Tongue (tissue), 3 donors: ENCODE measurements around the gene IL1RAPL2. TPM values are rescaled to one million over a fixed set of nuclear protein-coding genes. Genes with fewer than 3 reads are reported as not detected.

Experiments
- DNase-seq: peaks from one replicate; pipeline ENCODE4 v3.0.0-alpha.2; 2015
- small RNA-seq: library from RNA; depleted of rRNA; stranded (forward); fragments of <200 nt; gene quantifications from one replicate; pipeline ENCODE3, GENCODE V24; 2014; ENCODE audit warnings: low replicate concordance
- total RNA-seq: library from RNA; depleted of rRNA; stranded (reverse); fragments of >200 nt; gene quantifications from one replicate; pipeline ENCODE4 v1.2.3, GENCODE V29; 2014

IL1RAPL2 gene
- total RNA-seq, 1 donor from 2014 or later = 7.8 TPM

- DNase-seq = no peak
Observed at GRCh38 chrX:105816517-105816916, 1250.5 kb downstream of the IL1RAPL2 start.

Small RNAs within 50 kb of the gene (small RNA-seq; reads per million reads assigned to genes)
- gene RNU6-207P = not detected
